ENCODE results near the gene LONP2. TPM values are rescaled to one million over a fixed set of nuclear protein-coding genes. Genes with fewer than 3 reads are reported as not detected.

LONP2 gene
- total RNA-seq, 2 experiments from 2014 or later: 56.6 to 56.8 TPM

GRCh38 chr16:48276102-48276501, 32.0 kb downstream of the LONP2 start:
- Mint-ChIP-seq H3K4me1 (ENCODE audit: low read depth) (peaks cover 2% of the 10 kb centered on the region), H3K27me3 (no peaks in the 10 kb centered on the region), H3K9me3 (no peaks in the 10 kb centered on the region), H3K27ac (no peak overlapping the region), H3K36me3 (peaks cover 21% of the 10 kb centered on the region), H3K4me3 (no peak overlapping the region)
- DNase-seq: no peak
- POLR2A ChIA-PET: no interaction called here
- intact Hi-C loops (cut with micrococcal nuclease): no loop called here
- CTCF ChIA-PET: no interaction called here

GRCh38 chr16:48277158-48277557, 33.1 kb downstream of the LONP2 start:
- Mint-ChIP-seq H3K4me1 (ENCODE audit: low read depth) (peaks cover 2% of the 10 kb centered on the region), H3K9me3 (no peaks in the 10 kb centered on the region), H3K36me3 (peaks cover 21% of the 10 kb centered on the region), H3K4me3 (no peak overlapping the region), H3K27ac (no peak overlapping the region), H3K27me3 (no peaks in the 10 kb centered on the region)
- ChIA-PET CTCF (no interaction called here), POLR2A (interaction anchor here (0.7 kb wide), 1 partner anchor 11 kb away, joined by 3 read pairs; no protein-coding TSS in a partner anchor)
- no peak for DNase-seq
- intact Hi-C loops (cut with micrococcal nuclease): no loop called here

DNA sequence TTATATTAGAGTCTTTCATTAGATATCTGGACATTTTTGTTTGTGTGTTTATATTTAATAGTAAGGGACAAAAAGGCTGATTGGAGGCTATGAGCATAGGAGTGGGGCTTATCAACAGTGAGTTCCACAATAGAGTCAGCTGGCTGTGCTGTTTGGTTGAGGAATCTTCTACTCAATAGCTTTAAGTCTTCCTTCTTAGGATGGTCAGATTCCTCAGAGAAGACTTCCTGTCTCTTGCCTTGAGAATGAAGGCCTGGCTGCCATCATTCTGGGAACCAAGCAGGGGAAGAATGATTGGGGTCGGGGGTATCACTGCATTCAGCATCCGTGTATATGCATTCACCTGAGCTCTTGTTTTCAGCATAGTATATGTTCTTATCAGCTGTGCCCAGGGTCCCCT, 35.1 kb downstream of the LONP2 start:
- Mint-ChIP-seq H3K36me3 (peaks cover 32% of the 10 kb centered on the region), H3K27ac (no peak overlapping the region), H3K4me3 (no peak overlapping the region), H3K27me3 (no peaks in the 10 kb centered on the region), H3K9me3 (no peaks in the 10 kb centered on the region), H3K4me1 (ENCODE audit: low read depth) (peaks cover 2% of the 10 kb centered on the region)
- ChIA-PET CTCF (no interaction called here), POLR2A (no interaction called here)
- DNase-seq: no peak
- intact Hi-C loops (cut with micrococcal nuclease): no loop called here

- Mint-ChIP-seq H3K27ac (no peak overlapping the region), H3K9me3 (peaks cover 6% of the 10 kb centered on the region), H3K4me3 (no peak overlapping the region), H3K4me1 (ENCODE audit: low read depth) (peaks cover 7% of the 10 kb centered on the region), H3K27me3 (no peaks in the 10 kb centered on the region), H3K36me3 (peaks cover 41% of the 10 kb centered on the region)
- intact Hi-C loops (cut with micrococcal nuclease): no loop called here
- POLR2A ChIA-PET: no interaction called here
- no peak for DNase-seq
- CTCF ChIA-PET: no interaction called here
Observed at GRCh38 chr16:48280546-48280945, 36.4 kb downstream of the LONP2 start.

DNA sequence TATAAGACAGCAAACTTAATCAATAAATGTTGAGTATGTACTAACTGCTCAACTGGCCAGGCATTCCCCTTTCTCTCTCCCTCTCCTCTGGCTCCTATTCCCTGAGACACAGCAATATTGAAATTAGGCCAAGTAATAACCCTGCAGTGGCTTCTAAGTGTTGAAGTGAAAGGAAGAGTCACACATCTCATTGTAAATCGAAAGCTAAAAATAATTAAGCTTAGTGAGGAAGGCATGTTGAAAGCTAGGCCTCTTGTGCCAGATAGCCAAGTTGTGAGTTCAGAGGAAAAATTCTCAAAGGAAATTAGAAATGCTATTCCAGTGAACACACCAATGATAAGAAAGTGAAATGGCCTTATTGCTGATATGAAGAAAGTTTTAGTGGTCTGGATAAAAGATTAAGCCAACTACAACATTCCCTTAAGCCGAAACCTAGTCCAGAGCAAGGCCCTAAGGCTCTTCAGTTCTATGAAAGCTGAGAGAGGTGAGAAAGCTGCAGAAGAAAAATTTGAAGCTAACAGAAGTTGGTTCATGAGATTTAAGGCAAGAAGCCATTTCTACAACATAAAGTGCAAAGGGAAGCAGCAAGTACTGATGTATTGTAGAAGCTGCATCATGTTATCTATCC, 38.6 kb downstream of the LONP2 start:
- ChIA-PET CTCF (interaction anchor here (0.9 to 1.4 kb wide), 2 partner anchors 10 to 348 kb away, joined by 3 to 5 read pairs; no protein-coding TSS in a partner anchor), POLR2A (no interaction called here)
- Mint-ChIP-seq H3K27me3 (no peaks in the 10 kb centered on the region), H3K9me3 (peaks cover 20% of the 10 kb centered on the region), H3K36me3 (peaks cover 54% of the 10 kb centered on the region), H3K27ac (no peak overlapping the region), H3K4me1 (ENCODE audit: low read depth) (peaks cover 7% of the 10 kb centered on the region), H3K4me3 (no peak overlapping the region)
- DNase-seq: no peak
- intact Hi-C loops (cut with micrococcal nuclease): no loop called here

DNA sequence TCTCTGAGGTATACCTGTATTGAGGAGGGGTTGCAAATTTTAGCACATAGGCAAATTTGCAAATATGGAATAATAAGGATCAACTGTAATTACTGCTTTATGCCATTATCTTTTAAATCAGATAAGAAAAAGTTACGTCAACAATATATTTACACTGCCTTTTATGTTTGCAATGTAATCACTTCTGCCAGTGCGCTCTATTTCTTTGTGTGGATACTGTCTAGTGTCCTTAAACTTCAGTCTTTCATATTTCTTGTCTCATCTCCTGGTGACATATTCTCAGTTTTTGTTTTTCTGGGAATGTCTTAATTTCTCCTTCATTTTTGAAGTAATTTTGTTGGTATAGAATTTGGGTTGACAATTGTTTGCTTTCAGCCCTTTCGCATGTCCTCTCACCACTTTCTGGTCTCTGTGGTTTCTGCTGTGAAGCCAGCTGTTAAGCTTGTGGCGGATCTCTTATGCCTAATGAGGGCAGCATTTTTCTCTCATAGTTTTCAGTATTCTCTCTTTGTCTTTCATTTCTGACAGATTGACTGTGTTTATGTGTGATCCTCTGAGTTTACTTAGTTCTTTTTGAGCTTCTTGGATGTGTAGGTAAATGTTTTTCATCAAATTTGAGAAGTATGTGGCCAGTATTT, 40.8 kb downstream of the LONP2 start:
- no peak for DNase-seq
- Mint-ChIP-seq H3K9me3 (peaks cover 20% of the 10 kb centered on the region), H3K27me3 (no peaks in the 10 kb centered on the region), H3K4me1 (ENCODE audit: low read depth) (peaks cover 7% of the 10 kb centered on the region), H3K36me3 (peaks cover 47% of the 10 kb centered on the region), H3K4me3 (no peak overlapping the region), H3K27ac (no peak overlapping the region)
- POLR2A ChIA-PET: no interaction called here
- CTCF ChIA-PET: no interaction called here
- intact Hi-C loops (cut with micrococcal nuclease): no loop called here

DNA sequence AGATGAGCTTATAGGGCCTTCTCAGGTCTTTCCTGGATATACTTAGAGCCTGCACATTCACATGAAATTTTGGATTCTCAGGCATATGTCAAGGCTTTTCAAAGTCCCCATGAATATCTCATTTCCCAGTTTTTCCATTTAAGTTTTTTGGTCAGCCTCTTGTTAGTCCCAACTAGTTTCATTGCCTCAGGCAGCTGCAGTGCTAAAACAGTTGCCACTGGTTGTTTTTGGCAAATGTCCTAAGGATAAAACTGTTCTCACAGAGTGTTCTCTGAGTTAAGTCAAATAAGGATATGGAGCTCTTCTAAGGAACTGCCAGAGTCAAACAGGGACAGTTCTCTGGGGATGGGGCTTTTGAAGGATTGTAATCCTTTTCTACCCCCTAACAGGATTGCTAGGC, 43.1 kb downstream of the LONP2 start:
- Mint-ChIP-seq H3K36me3 (peaks cover 58% of the 10 kb centered on the region), H3K4me1 (ENCODE audit: low read depth) (peaks cover 5% of the 10 kb centered on the region), H3K4me3 (no peak overlapping the region), H3K27ac (no peak overlapping the region), H3K27me3 (no peaks in the 10 kb centered on the region), H3K9me3 (peaks cover 20% of the 10 kb centered on the region)
- POLR2A ChIA-PET: interaction anchor here (0.6 kb wide), 1 partner anchor 10 kb away, joined by 3 read pairs; no protein-coding TSS in a partner anchor
- no peak for DNase-seq
- CTCF ChIA-PET: no interaction called here
- intact Hi-C loops (cut with micrococcal nuclease): no loop called here

- Mint-ChIP-seq H3K9me3 (peaks cover 10% of the 10 kb centered on the region), H3K27ac (no peak overlapping the region), H3K36me3 (peaks cover 39% of the 10 kb centered on the region), H3K27me3 (no peaks in the 10 kb centered on the region), H3K4me3 (no peak overlapping the region), H3K4me1 (ENCODE audit: low read depth) (no peaks in the 10 kb centered on the region)
- ChIA-PET POLR2A (no interaction called here), CTCF (no interaction called here)
- intact Hi-C loops (cut with micrococcal nuclease): no loop called here
- DNase-seq: no peak
Observed at GRCh38 chr16:48291303-48291702, 47.2 kb downstream of the LONP2 start.

- no peak for DNase-seq
- intact Hi-C loops (cut with micrococcal nuclease): no loop called here
- H3K4me3 Mint-ChIP-seq: no peak overlapping the region
- POLR2A ChIA-PET: no interaction called here
- H3K27ac Mint-ChIP-seq: no peak overlapping the region
- H3K27me3 Mint-ChIP-seq: no peaks in the 10 kb centered on the region
- peaks cover 6% of the 10 kb centered on the region for H3K9me3 Mint-ChIP-seq
- peaks cover 36% of the 10 kb centered on the region for H3K36me3 Mint-ChIP-seq
- CTCF ChIA-PET: interaction anchor here (1.2 kb wide), 1 partner anchor 9 kb away, joined by 3 read pairs; no protein-coding TSS in a partner anchor
- H3K4me1 Mint-ChIP-seq (ENCODE audit: low read depth): no peaks in the 10 kb centered on the region
Observed at GRCh38 chr16:48291754-48292153, 47.7 kb downstream of the LONP2 start.

- H3K4me3 Mint-ChIP-seq: no peak overlapping the region
- H3K36me3 Mint-ChIP-seq: peaks cover 29% of the 10 kb centered on the region
- H3K27me3 Mint-ChIP-seq: no peaks in the 10 kb centered on the region
- H3K27ac Mint-ChIP-seq: no peak overlapping the region
- CTCF ChIA-PET: interaction anchor here (1.2 kb wide), 1 partner anchor 9 kb away, joined by 3 read pairs; no protein-coding TSS in a partner anchor
- intact Hi-C loops (cut with micrococcal nuclease): no loop called here
- POLR2A ChIA-PET: no interaction called here
- no peaks in the 10 kb centered on the region for H3K4me1 Mint-ChIP-seq (ENCODE audit: low read depth)
- no peak for DNase-seq
- H3K9me3 Mint-ChIP-seq: no peaks in the 10 kb centered on the region
Observed at GRCh38 chr16:48292452-48292851, 48.4 kb downstream of the LONP2 start.

GRCh38 chr16:48294724-48295123, 50.6 kb downstream of the LONP2 start:
- intact Hi-C loops (cut with micrococcal nuclease): no loop called here

DNA sequence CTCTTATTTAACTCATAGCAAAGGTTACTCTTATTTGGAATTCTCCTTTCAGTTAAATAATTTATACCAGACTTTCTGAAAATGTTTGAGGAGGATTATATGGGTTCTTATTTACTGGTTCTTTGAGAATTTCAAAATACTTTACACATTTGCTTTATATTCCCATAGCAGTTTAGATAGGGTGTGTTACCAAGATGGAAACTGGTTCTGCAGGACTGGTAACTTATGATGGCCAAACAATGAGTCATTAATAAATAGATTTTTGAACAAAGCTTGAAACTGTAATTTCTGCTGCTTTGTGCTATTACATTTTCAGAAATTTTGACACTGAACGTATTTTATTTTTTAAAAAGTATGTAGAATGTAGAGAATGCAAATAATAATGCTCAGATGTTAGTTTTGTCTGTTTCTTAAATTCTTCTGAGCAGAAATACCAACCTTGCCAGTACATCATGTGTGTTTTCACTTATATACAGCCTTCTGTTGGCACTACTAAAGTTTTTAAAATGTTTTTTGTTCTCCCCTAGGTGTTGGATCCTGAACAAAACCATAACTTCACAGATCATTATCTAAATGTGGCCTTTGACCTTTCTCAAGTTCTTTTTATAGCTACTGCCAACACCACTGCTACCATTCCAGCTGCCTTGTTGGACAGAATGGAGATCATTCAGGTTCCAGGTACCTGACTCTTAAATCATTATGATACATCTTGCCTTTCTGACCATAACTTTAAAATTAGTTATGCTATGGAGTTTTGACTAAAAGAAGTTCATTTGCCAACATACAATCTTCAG, 51.6 kb downstream of the LONP2 start:
- ChIA-PET CTCF (no interaction called here), POLR2A (interaction anchor here (0.5 kb wide), 1 partner anchor 1521 kb away, joined by 3 read pairs; no protein-coding TSS in a partner anchor)
- Mint-ChIP-seq H3K4me3 (no peak overlapping the region), H3K36me3 (peaks cover 32% of the 10 kb centered on the region), H3K4me1 (ENCODE audit: low read depth) (peaks cover 2% of the 10 kb centered on the region), H3K27ac (no peak overlapping the region), H3K9me3 (no peaks in the 10 kb centered on the region), H3K27me3 (no peaks in the 10 kb centered on the region)
- intact Hi-C loops (cut with micrococcal nuclease): no loop called here
- DNase-seq: no peak

More at GRCh38 chr16:48294724-48295123, 50.6 kb downstream of the LONP2 start:
- H3K4me1 Mint-ChIP-seq (ENCODE audit: low read depth): no peaks in the 10 kb centered on the region
- DNase-seq: no peak
- no peak overlapping the region for H3K4me3 Mint-ChIP-seq
- H3K9me3 Mint-ChIP-seq: no peaks in the 10 kb centered on the region
- H3K27ac Mint-ChIP-seq: no peak overlapping the region
- H3K36me3 Mint-ChIP-seq: peaks cover 30% of the 10 kb centered on the region
- no peaks in the 10 kb centered on the region for H3K27me3 Mint-ChIP-seq
- POLR2A ChIA-PET: no interaction called here
- CTCF ChIA-PET: no interaction called here
